Measurements from ENCODE around the gene HBG2. TPM values are rescaled to one million over a fixed set of nuclear protein-coding genes. Genes with fewer than 3 reads are reported as not detected.

HBG2 gene
- polyA plus RNA-seq, 5 donors: 2,971 to 7,439 (median 4,881) TPM

- no peak for DNase-seq
These were observed 21.8 kb downstream of the HBG2 start for GRCh38 chr11:5232821-5233220.

DNA sequence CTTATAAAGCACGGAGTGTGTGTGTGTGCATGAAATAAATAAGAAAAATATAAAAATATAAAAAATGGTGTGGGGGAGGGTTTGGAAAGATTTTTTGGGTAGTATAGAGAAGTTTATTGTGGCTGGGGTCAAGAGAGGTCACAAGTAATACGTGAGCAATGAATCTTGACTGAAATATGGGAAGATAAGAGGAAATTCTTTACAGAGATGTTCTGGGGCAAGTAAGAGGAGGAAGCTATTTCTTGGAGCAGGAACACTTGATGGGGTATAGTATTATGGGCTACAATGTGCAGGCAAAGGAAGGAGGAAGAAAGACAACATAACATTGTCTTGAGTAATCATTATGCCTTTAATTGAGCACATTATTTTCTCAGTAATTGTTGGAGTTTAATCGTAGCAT lies 22.4 kb downstream of the HBG2 start:
- no peak for DNase-seq

GRCh38 chr11:5231111-5231510 lies 23.5 kb downstream of the HBG2 start:
- no peak for DNase-seq

DNA sequence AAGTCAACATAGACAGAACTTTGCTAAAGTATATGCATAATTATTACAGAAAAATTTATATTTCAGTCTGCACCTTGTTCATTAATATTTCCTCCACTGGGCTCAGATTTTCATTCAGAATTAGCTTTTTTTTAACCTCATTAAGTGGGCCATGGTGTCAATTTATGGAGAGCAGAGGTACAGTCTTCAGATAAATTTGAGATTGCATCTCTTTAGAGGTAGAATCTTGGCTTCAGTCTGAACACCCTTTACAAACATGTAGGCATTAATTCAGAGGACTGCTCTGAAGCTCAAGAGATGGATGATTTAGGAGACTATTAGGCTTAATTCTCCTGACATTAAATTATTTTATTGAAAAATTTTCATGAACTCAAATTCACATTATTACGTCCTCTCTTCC lies 24.3 kb downstream of the HBG2 start:
- no peak for DNase-seq

- no peak for DNase-seq
These were observed 24.8 kb downstream of the HBG2 start for GRCh38 chr11:5229796-5230195.

- DNase-seq: no peak
These were observed 25.2 kb downstream of the HBG2 start for GRCh38 chr11:5229356-5229755.

DNA sequence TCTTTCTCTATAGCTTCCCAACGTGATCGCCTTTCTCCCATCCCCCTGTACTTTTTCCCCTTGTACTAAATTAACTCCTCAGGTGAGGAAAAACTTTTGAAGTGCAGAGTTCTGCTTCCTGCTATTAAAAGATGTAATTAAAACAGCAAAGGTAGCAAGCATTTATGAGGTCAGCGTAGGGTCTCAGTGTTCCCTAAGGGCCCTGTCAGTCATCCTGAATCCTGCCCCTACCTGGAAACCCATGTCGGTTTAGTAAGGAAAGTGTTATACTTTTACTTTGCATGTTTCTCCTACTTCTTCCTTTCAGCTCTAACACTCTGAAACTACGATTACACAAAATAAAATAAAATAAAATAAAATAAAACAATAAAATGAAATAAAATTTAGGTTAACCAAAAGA lies 26.5 kb downstream of the HBG2 start:
- DNase-seq: no peak

DNA sequence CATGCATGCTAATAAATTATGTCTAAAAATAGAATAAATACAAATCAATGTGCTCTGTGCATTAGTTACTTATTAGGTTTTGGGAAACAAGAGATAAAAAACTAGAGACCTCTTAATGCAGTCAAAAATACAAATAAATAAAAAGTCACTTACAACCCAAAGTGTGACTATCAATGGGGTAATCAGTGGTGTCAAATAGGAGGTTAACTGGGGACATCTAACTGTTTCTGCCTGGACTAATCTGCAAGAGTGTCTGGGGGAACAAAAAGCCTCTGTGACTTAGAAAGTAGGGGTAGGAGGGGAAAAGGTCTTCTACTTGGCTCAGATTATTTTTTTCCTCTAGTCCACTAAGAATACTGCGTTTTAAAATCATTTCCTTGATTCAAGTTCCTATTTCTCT lies 26.9 kb downstream of the HBG2 start:
- DNase-seq: no peak

DNA sequence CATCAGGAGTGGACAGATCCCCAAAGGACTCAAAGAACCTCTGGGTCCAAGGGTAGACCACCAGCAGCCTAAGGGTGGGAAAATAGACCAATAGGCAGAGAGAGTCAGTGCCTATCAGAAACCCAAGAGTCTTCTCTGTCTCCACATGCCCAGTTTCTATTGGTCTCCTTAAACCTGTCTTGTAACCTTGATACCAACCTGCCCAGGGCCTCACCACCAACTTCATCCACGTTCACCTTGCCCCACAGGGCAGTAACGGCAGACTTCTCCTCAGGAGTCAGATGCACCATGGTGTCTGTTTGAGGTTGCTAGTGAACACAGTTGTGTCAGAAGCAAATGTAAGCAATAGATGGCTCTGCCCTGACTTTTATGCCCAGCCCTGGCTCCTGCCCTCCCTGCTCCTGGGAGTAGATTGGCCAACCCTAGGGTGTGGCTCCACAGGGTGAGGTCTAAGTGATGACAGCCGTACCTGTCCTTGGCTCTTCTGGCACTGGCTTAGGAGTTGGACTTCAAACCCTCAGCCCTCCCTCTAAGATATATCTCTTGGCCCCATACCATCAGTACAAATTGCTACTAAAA lies 27.8 kb downstream of the HBG2 start, which contains the start of gene HBB:
TSS of gene HBB (minus strand) at position 340 of the 579 bp plus-strand sequence. CDS start at position 290, 50 bp downstream.
- DNase-seq: no peak

DNA sequence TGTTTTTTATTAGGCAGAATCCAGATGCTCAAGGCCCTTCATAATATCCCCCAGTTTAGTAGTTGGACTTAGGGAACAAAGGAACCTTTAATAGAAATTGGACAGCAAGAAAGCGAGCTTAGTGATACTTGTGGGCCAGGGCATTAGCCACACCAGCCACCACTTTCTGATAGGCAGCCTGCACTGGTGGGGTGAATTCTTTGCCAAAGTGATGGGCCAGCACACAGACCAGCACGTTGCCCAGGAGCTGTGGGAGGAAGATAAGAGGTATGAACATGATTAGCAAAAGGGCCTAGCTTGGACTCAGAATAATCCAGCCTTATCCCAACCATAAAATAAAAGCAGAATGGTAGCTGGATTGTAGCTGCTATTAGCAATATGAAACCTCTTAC lies 29.1 kb downstream of the HBG2 start:
- DNase-seq: no peak

GRCh38 chr11:5224538-5225479 lies 29.8 kb downstream of the HBG2 start:
- no peak for DNase-seq

DNA sequence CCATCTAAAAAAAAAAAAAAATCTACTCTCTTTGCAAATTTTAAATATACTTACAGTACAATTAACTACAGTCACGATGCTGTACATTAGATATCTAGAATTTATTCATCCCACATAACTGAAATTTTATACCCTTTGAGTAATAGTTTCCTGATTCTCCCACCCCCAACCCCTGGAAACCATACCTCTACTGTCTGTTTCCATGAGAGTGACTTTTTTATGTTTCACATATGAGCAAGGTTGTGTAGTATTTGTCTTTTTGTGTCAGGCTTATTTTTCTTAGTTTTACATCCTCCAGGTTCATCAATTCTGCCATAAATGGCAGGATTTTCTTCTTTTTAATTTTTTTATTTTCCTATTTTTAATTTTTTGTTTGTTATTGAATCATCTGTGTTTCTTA lies 30.9 kb downstream of the HBG2 start:
- no peak for DNase-seq

GRCh38 chr11:5223146-5223545 lies 31.4 kb downstream of the HBG2 start:
- no peak for DNase-seq

GRCh38 chr11:5210376-5210885 lies 44.1 kb downstream of the HBG2 start:
- DNase-seq: no peak

DNA sequence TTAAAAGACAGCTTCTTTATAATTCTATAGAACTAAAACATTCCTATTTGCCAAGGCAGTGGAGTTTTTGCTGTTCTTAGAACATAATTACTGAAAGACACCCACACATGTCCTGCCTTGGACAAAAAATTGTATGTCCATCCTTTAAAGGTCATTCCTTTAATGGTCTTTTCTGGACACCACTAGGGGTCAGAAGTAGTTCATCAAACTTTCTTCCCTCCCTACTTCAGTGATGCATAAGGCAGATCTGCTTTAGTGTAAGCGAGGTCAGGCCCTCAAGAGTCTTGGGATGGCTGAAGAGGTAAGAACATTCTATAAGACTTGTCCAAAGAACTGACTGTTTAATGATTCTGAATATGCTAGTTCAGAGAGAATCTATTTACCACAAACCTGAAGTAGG lies 49.8 kb downstream of the HBG2 start:
- peak; percentile 9 to 19 for DNase-seq

GRCh38 chr11:5203366-5203765 lies 51.2 kb downstream of the HBG2 start:
- DNase-seq: no peak

Other genes with a start within 250 kb of the HBG2 start
- gene OR52J3, start 208.3 kb downstream of the HBG2 start, polyA plus RNA-seq (ENCODE audit: insufficient read depth in 1 of 5, insufficient read length in 5 of 5, low replicate concordance in 1 of 5): not detected
- not detected for gene OR52E2, start 195.2 kb downstream of the HBG2 start, polyA plus RNA-seq (ENCODE audit: insufficient read depth in 1 of 5, insufficient read length in 5 of 5, low replicate concordance in 1 of 5)
- not detected for gene OR52E1, start 185.2 kb downstream of the HBG2 start, polyA plus RNA-seq (ENCODE audit: insufficient read depth in 1 of 5, insufficient read length in 5 of 5, low replicate concordance in 1 of 5)
- not detected for gene OR52A5, start 116.4 kb downstream of the HBG2 start, polyA plus RNA-seq (ENCODE audit: insufficient read depth in 1 of 5, insufficient read length in 5 of 5, low replicate concordance in 1 of 5)
- under 1 TPM in 4 of 5 donors, not detected in 1; 0.01 to 0.04 (median 0.03) TPM for gene OR52A1, start 100.0 kb downstream of the HBG2 start, polyA plus RNA-seq (ENCODE audit: insufficient read depth in 1 of 5, insufficient read length in 5 of 5, low replicate concordance in 1 of 5)
- gene OR51V1, start 54.1 kb downstream of the HBG2 start, polyA plus RNA-seq (ENCODE audit: insufficient read depth in 1 of 5, insufficient read length in 5 of 5, low replicate concordance in 1 of 5): not detected
- gene HBB, start 27.7 kb downstream of the HBG2 start, polyA plus RNA-seq (ENCODE audit: insufficient read depth in 1 of 5, insufficient read length in 5 of 5, low replicate concordance in 1 of 5): 100 to 1,000 TPM; 224 to 542 (median 306) TPM
- 1 to 10 TPM in 1 of 5 donors, under 1 TPM in 4; 0.53 to 1.7 (median 0.76) TPM for gene HBD, start 20.3 kb downstream of the HBG2 start, polyA plus RNA-seq (ENCODE audit: insufficient read depth in 1 of 5, insufficient read length in 5 of 5, low replicate concordance in 1 of 5)
- 1,000 to 10,000 TPM in 2 of 5 donors, 10 to 100 TPM in 2, 1 to 10 TPM in 1; 5.7 to 2,030 (median 15.8) TPM for gene HBG1, start 4.9 kb downstream of the HBG2 start, polyA plus RNA-seq (ENCODE audit: insufficient read depth in 1 of 5, insufficient read length in 5 of 5, low replicate concordance in 1 of 5)
- gene HBE1, start 15.2 kb upstream of the HBG2 start, polyA plus RNA-seq (ENCODE audit: insufficient read depth in 1 of 5, insufficient read length in 5 of 5, low replicate concordance in 1 of 5): 10 to 100 TPM in 3 of 5 donors, 1 to 10 TPM in 2; 6.2 to 50.3 (median 10.6) TPM
- gene OR51B4, start 47.2 kb upstream of the HBG2 start, polyA plus RNA-seq (ENCODE audit: insufficient read depth in 1 of 5, insufficient read length in 5 of 5, low replicate concordance in 1 of 5): under 1 TPM; 0.18 to 0.72 (median 0.38) TPM
- under 1 TPM in 2 of 5 donors, not detected in 3; 0.16 to 0.32 TPM for gene OR51B2, start 69.5 kb upstream of the HBG2 start, polyA plus RNA-seq (ENCODE audit: insufficient read depth in 1 of 5, insufficient read length in 5 of 5, low replicate concordance in 1 of 5)
- gene OR51B5, start 88.7 kb upstream of the HBG2 start, polyA plus RNA-seq (ENCODE audit: insufficient read depth in 1 of 5, insufficient read length in 5 of 5, low replicate concordance in 1 of 5): 1 to 10 TPM in 1 of 5 donors, under 1 TPM in 4; 0.27 to 1.3 (median 0.53) TPM
- gene OR51B6, start 96.7 kb upstream of the HBG2 start, polyA plus RNA-seq (ENCODE audit: insufficient read depth in 1 of 5, insufficient read length in 5 of 5, low replicate concordance in 1 of 5): under 1 TPM in 1 of 5 donors, not detected in 4; 0.16 TPM
- gene OR51M1, start 129.0 kb upstream of the HBG2 start, polyA plus RNA-seq (ENCODE audit: insufficient read depth in 1 of 5, insufficient read length in 5 of 5, low replicate concordance in 1 of 5): under 1 TPM in 4 of 5 donors, not detected in 1; 0.06 to 0.13 (median 0.10) TPM
- gene OR51Q1, start 167.3 kb upstream of the HBG2 start, polyA plus RNA-seq (ENCODE audit: insufficient read depth in 1 of 5, insufficient read length in 5 of 5, low replicate concordance in 1 of 5): not detected
- gene OR51I1, start 186.7 kb upstream of the HBG2 start, polyA plus RNA-seq (ENCODE audit: insufficient read depth in 1 of 5, insufficient read length in 5 of 5, low replicate concordance in 1 of 5): not detected
- gene OR51I2, start 194.5 kb upstream of the HBG2 start, polyA plus RNA-seq (ENCODE audit: insufficient read depth in 1 of 5, insufficient read length in 5 of 5, low replicate concordance in 1 of 5): not detected
- gene OR52D1, start 233.9 kb upstream of the HBG2 start, polyA plus RNA-seq (ENCODE audit: insufficient read depth in 1 of 5, insufficient read length in 5 of 5, low replicate concordance in 1 of 5): under 1 TPM in 1 of 5 donors, not detected in 4; 0.10 TPM